Upper lobe of right lung (tissue), 1 donor: Measurements from ENCODE around the gene IGF2R. TPM values are rescaled to one million over a fixed set of nuclear protein-coding genes. Genes with fewer than 3 reads are reported as not detected.

ENCODE experiments used
- ATAC-seq: fragments of 200-7000 bp; cut with Tn5 transposase; one replicate; pipeline ENCODE4 v1.9.1; 2020; ENCODE audit warnings: mild to moderate bottlenecking, moderate library complexity
- DNase-seq: peaks from one replicate; pipeline ENCODE4 v3.0.0-alpha.2; 2020
- H3K27ac ChIP-seq: fragments of 200-600 bp; one replicate; pipeline ENCODE4 v1.8.0; 2022
- H3K27me3 ChIP-seq: fragments of 200-600 bp; one replicate; pipeline ENCODE4 v1.8.0; 2022; ENCODE audit warnings: mild to moderate bottlenecking
- H3K36me3 ChIP-seq: fragments of 200-600 bp; one replicate; pipeline ENCODE4 v1.8.0; 2022
- H3K4me1 ChIP-seq: fragments of 200-600 bp; one replicate; pipeline ENCODE4 v1.8.0; 2022
- H3K4me3 ChIP-seq: fragments of 200-600 bp; one replicate; pipeline ENCODE4 v1.8.0; 2022; ENCODE audit warnings: mild to moderate bottlenecking
- H3K9me3 ChIP-seq: fragments of 200-600 bp; one replicate; pipeline ENCODE4 v1.8.0; 2022
- intact Hi-C: fragments of 100-400 bp; cut with DNase I; formaldehyde crosslinking; loops from one replicate; pipeline ENCODE4 v1.11.0; 2022
- total RNA-seq: library from RNA; stranded (reverse); fragmentation: NEBNext Ultra II Directional; extraction: Animal tissue kit (Norgen Biotek cat#: 25700); gene quantifications from one replicate; pipeline ENCODE4 v1.2.1, GENCODE V29; 2021
- TF ChIP-seq, protein P1 (sequence below): fragments of 200-600 bp; IDR thresholded peaks from one replicate; pipeline ENCODE4 v1.8.0; 2022; ENCODE audit warnings: antibody characterized with exemption
- donor health status: DM: no; HTN: yes; CAD: no; lungs with severe emphysema.

Gene IGF2R
- total RNA-seq, 1 donor from 2014 or later = 144 TPM

DNA sequence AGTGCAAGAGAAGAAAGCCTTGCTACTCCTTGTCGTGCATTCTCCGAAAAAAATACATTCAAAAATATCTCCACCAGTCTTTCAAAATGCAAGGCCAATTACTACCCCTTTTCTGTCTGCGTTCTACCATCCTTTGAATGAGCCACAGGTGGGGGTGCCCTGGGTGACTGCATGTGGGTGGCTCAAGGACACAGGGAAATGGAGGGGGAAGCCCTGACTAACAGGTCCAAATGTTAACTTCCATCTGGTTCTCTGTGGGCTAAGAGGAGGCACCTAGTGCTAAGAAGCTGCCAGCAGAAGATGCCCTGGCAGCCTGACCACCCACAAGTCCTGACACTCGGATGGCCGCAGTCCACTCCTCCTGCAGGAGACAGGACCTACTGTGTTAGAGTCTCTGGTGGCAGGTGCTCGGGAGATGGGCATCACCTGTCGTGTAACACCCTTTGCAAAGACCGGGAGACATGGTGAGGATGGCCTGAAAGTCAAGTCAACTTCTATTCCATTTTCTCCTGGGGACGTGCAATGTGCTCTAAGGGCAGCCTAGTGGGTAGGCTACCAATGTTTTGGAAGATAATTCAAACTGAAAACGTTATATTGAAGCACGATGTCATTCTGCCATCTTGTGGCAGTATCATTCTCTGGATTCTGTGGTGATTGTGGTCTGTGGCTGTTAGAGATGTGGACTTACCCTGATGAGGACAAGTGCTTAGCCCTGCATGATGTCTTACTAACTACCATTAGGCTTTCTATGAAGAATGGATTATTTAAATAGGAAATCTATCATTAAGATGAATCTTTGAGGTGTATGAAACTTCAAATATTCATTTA, 27.4 kb upstream of the IGF2R start:
- Histone ChIP-seq H3K9me3 (no peaks in the 10 kb centered on the region), H3K4me3 (no peak overlapping the region), H3K4me1 (peaks cover 11% of the 10 kb centered on the region), H3K27ac (no peak overlapping the region), H3K36me3 (no peaks in the 10 kb centered on the region), H3K27me3 (no peaks in the 10 kb centered on the region)
- intact Hi-C loops = no loop called here
- DNase-seq = no peak
- TF ChIP-seq, protein P1, sequence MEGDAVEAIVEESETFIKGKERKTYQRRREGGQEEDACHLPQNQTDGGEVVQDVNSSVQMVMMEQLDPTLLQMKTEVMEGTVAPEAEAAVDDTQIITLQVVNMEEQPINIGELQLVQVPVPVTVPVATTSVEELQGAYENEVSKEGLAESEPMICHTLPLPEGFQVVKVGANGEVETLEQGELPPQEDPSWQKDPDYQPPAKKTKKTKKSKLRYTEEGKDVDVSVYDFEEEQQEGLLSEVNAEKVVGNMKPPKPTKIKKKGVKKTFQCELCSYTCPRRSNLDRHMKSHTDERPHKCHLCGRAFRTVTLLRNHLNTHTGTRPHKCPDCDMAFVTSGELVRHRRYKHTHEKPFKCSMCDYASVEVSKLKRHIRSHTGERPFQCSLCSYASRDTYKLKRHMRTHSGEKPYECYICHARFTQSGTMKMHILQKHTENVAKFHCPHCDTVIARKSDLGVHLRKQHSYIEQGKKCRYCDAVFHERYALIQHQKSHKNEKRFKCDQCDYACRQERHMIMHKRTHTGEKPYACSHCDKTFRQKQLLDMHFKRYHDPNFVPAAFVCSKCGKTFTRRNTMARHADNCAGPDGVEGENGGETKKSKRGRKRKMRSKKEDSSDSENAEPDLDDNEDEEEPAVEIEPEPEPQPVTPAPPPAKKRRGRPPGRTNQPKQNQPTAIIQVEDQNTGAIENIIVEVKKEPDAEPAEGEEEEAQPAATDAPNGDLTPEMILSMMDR = peak; percentile 54
- peak; percentile 75 for ATAC-seq

DNA sequence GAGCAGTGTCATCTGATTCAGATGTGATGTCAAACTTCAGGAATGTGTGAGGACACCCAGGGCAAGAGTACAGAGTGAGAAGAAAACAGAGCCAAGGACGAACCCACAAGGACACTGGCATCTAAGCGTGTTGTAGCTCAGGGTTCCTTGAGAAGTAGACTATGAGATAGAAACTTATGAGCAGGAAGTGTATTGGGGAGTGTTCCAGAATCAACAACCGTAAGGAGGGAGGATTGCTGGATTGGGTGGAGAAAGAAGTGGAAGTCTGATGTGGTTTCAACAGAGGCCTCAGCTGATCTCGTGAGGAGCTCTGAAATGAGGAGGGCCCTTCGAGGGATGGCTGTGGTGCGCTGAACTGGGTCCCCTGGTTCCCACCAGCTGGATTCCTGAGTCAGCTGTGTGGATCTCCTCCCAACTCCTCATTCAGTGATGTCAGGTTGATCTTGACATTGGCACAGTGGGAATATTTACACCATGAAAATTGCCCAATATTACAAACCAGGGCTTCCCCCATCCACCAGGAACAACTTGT, 25.7 kb upstream of the IGF2R start:
- no peak overlapping the region for H3K4me3 ChIP-seq
- intact Hi-C loops = no loop called here
- H3K9me3 ChIP-seq = no peaks in the 10 kb centered on the region
- no peak for DNase-seq
- H3K4me1 ChIP-seq = peaks cover 11% of the 10 kb centered on the region
- no peaks in the 10 kb centered on the region for H3K27me3 ChIP-seq
- H3K36me3 ChIP-seq = no peaks in the 10 kb centered on the region
- TF ChIP-seq, protein P1 = no peak
- no peak overlapping the region for H3K27ac ChIP-seq
- peak; percentile 73 for ATAC-seq

DNA sequence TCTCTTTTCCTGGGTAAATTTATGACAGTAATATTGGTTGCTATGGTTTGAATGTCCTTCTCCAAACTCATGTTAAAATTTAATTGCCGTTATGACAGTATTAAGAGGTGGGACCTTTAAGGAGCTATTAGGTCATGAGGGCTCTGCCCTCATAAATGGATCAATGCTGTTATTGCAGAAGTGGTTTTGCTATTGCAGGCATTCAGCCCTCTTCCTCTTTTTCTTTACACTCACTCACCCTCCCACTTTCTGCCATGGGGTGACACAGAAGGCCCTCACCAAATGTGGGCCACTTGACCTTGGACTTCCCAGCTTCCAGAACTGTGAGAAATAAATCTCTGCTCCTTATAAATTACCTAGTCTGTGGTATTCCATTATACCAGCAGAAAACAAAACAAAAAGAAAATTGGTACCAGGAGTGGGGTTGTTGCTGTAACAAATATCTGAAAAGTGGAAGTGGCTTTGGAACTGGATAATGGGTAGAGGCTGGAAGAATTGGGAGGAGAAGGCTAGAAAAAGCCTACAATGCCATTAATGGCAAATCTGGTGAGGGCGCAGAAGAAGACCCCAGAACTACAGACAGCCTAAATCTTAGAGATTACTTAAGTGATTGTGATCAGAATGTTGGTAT, 24.8 kb upstream of the IGF2R start:
- Histone ChIP-seq H3K4me3 (no peak overlapping the region), H3K4me1 (peaks cover 11% of the 10 kb centered on the region), H3K27me3 (no peaks in the 10 kb centered on the region), H3K9me3 (no peaks in the 10 kb centered on the region), H3K36me3 (no peaks in the 10 kb centered on the region), H3K27ac (no peak overlapping the region)
- TF ChIP-seq, protein P1 = no peak
- intact Hi-C loops = no loop called here
- DNase-seq (no peak), ATAC-seq (peak; percentile 72)

DNA sequence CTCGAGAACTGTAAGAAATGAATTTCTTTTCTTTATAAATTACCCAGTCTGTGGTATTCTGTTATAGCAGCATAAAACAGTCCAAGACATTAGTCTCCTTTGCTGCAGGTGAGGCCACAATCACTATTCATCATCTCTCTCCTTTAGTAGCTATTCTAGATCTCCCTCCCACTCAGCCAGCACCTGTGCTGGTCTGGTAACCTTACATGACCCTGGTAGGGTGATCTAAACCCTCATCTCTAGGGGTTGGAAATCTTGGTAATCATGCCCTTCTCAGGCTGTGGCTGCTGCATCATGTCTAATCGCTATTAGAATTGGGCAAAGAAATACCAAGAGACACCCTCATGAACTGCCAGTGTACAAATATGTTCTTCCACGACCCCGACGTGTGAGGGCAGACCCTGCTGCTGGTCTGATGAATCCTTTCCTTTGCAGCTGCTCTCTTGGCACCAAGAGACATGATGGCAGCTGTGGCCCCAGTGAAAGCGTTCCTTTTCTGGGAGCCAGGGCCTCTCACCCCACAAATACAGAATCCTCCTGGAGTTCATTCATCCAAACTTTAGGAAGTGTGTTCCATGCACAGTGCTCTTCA, 23.0 kb upstream of the IGF2R start:
- no peak for DNase-seq
- intact Hi-C loops = no loop called here
- H3K27me3 ChIP-seq = no peaks in the 10 kb centered on the region
- H3K4me3 ChIP-seq = no peak overlapping the region
- H3K27ac ChIP-seq = no peak overlapping the region
- H3K36me3 ChIP-seq = no peaks in the 10 kb centered on the region
- no peak for ATAC-seq
- no peaks in the 10 kb centered on the region for H3K9me3 ChIP-seq
- peaks cover 11% of the 10 kb centered on the region for H3K4me1 ChIP-seq
- TF ChIP-seq, protein P1 = no peak

DNA sequence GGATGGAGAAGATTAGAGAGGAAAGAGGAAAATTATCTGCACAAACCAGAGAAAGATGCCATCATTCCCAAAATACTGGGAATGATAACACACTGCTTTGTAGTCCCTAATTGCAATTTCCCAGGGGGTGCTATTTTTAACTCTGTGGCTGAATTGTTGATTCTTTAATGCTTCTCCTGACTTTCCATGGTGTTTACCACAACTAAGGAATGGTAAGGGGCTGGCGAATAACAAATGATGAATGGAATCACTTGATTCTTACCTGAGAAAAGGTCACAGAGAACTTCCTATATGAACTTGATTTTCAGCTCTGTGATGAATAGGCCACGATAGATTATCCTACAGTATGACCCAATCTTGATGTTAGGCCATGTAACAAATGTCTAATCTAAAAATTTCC, 22.0 kb upstream of the IGF2R start:
- no peaks in the 10 kb centered on the region for H3K9me3 ChIP-seq
- H3K27me3 ChIP-seq = no peaks in the 10 kb centered on the region
- no peak for DNase-seq
- H3K4me1 ChIP-seq = peaks cover 18% of the 10 kb centered on the region
- no peak overlapping the region for H3K4me3 ChIP-seq
- H3K27ac ChIP-seq = no peak overlapping the region
- TF ChIP-seq, protein P1 = no peak
- ATAC-seq = no peak
- H3K36me3 ChIP-seq = no peaks in the 10 kb centered on the region
- intact Hi-C loops = no loop called here
